Progenitor cell of endocrine pancreas (in vitro differentiated cells): ENCODE data around the gene AGPAT2. TPM values are rescaled to one million over a fixed set of nuclear protein-coding genes. Genes with fewer than 3 reads are reported as not detected.

Source experiments
- DNase-seq: peaks from one replicate; pipeline ENCODE4 v3.0.0; 2021; ENCODE audit warnings: low spot score; ENCODE audit not compliant: unreplicated experiment
- H3K27ac Mint-ChIP-seq: 2 replicates; pipeline ENCODE4 v1.8.0; 2021; ENCODE audit warnings: mild to moderate bottlenecking, moderate library complexity, mixed read lengths
- H3K27me3 Mint-ChIP-seq: 2 replicates; pipeline ENCODE4 v1.8.0; 2021; ENCODE audit warnings: mixed read lengths
- H3K36me3 Mint-ChIP-seq: 2 replicates; pipeline ENCODE4 v1.8.0; 2022; ENCODE audit warnings: mixed read lengths; ENCODE audit not compliant: insufficient read depth
- H3K4me1 Mint-ChIP-seq: 2 replicates; pipeline ENCODE4 v1.8.0; 2021; ENCODE audit warnings: low read depth, mixed read lengths
- H3K4me3 Mint-ChIP-seq: 2 replicates; pipeline ENCODE4 v1.8.0; 2021; ENCODE audit warnings: low read depth, mild to moderate bottlenecking, moderate library complexity, mixed read lengths
- H3K9me3 Mint-ChIP-seq: 2 replicates; pipeline ENCODE4 v1.8.0; 2021; ENCODE audit warnings: low read depth, mixed read lengths
- CTCF ChIP-seq: fragments of 200-600 bp; sonication (generic); IDR thresholded peaks from one replicate; pipeline ENCODE4 v1.5.0; 2021; ENCODE audit warnings: antibody characterized with exemption, mild to moderate bottlenecking; ENCODE audit not compliant: unreplicated experiment
- total RNA-seq: library from RNA; stranded (reverse); gene quantifications from 2 replicates; pipeline ENCODE4 v1.2.1, GENCODE V29; 2021

AGPAT2 gene
- total RNA-seq, 1 donor from 2014 or later, result 28.0 TPM

GRCh38 chr9:136720251-136720897 is 33.1 kb upstream of the AGPAT2 start:
- no peak for DNase-seq

GRCh38 chr9:136719195-136719880 is 32.1 kb upstream of the AGPAT2 start:
- Mint-ChIP-seq H3K4me1 (peaks cover under 1% of the 10 kb centered on the region), H3K27me3 (no peaks in the 10 kb centered on the region), H3K36me3 (peaks cover 14% of the 10 kb centered on the region), H3K9me3 (no peaks in the 10 kb centered on the region), H3K27ac (no peak overlapping the region), H3K4me3 (no peak overlapping the region)
- no peak for DNase-seq
- no peak for TF ChIP-seq CTCF

More at GRCh38 chr9:136720251-136720897, 33.1 kb upstream of the AGPAT2 start:
- Mint-ChIP-seq H3K9me3 (no peaks in the 10 kb centered on the region), H3K4me3 (no peak overlapping the region), H3K4me1 (peaks cover 3% of the 10 kb centered on the region), H3K36me3 (peaks cover 15% of the 10 kb centered on the region), H3K27ac (no peak overlapping the region), H3K27me3 (no peaks in the 10 kb centered on the region)
- no peak for TF ChIP-seq CTCF

- Mint-ChIP-seq H3K9me3 (no peaks in the 10 kb centered on the region), H3K27me3 (no peaks in the 10 kb centered on the region), H3K36me3 (peaks cover 8% of the 10 kb centered on the region), H3K27ac (no peak overlapping the region), H3K4me1 (no peaks in the 10 kb centered on the region), H3K4me3 (no peak overlapping the region)
- no peak for TF ChIP-seq CTCF
- no peak for DNase-seq
These were observed 31.3 kb upstream of the AGPAT2 start for GRCh38 chr9:136718345-136719194.

GRCh38 chr9:136717399-136717798 is 30.1 kb upstream of the AGPAT2 start:
- Mint-ChIP-seq H3K27me3 (no peaks in the 10 kb centered on the region), H3K9me3 (no peaks in the 10 kb centered on the region), H3K36me3 (peaks cover 7% of the 10 kb centered on the region), H3K4me1 (peaks cover 3% of the 10 kb centered on the region), H3K4me3 (no peak overlapping the region), H3K27ac (no peak overlapping the region)
- DNase-seq, result no peak
- no peak for TF ChIP-seq CTCF

GRCh38 chr9:136714893-136715274 is 27.6 kb upstream of the AGPAT2 start:
- DNase-seq, result no peak
- Mint-ChIP-seq H3K27me3 (peaks cover 3% of the 10 kb centered on the region), H3K27ac (no peak overlapping the region), H3K9me3 (no peaks in the 10 kb centered on the region), H3K4me1 (peaks cover 4% of the 10 kb centered on the region), H3K4me3 (no peak overlapping the region), H3K36me3 (peaks cover 5% of the 10 kb centered on the region)
- TF ChIP-seq CTCF, result no peak
